ENCODE data around the gene EFNA5. TPM values are rescaled to one million over a fixed set of nuclear protein-coding genes. Genes with fewer than 3 reads are reported as not detected.
A peak's percentile ranks its signal among the peaks of the same experiment; 100 is the strongest.

Gene EFNA5
- total RNA-seq, 1 donor from 2014 or later, result 2.2 TPM

- Histone ChIP-seq H3K36me3 (no peaks in the 10 kb centered on the region), H3K27ac (no peak overlapping the region), H3K4me1 (no peaks in the 10 kb centered on the region), H3K27me3 (no peaks in the 10 kb centered on the region), H3K4me3 (no peak overlapping the region), H3K9me3 (no peaks in the 10 kb centered on the region)
- no peak for TF ChIP-seq CTCF (IDR thresholded peaks at IDR 0.05)
- no peak for DNase-seq (ENCODE audit: low spot score in 2 of 2)
- intact Hi-C loops (cut with DNase I), result no loop called here
These were observed 138.4 kb downstream of the EFNA5 start for GRCh38 chr5:107532169-107532878.

GRCh38 chr5:107531308-107531707, 139.4 kb downstream of the EFNA5 start:
- H3K9me3 ChIP-seq, result no peaks in the 10 kb centered on the region
- no peak for DNase-seq (ENCODE audit: low spot score in 2 of 2)
- intact Hi-C loops (cut with DNase I), result no loop called here

GRCh38 chr5:107529618-107530017, 141.1 kb downstream of the EFNA5 start:
- Histone ChIP-seq H3K36me3 (no peaks in the 10 kb centered on the region), H3K27me3 (no peaks in the 10 kb centered on the region), H3K4me3 (no peak overlapping the region), H3K4me1 (no peaks in the 10 kb centered on the region), H3K9me3 (no peaks in the 10 kb centered on the region), H3K27ac (no peak overlapping the region)
- DNase-seq (ENCODE audit: low spot score in 2 of 2), result no peak
- intact Hi-C loops (cut with DNase I), result no loop called here
- TF ChIP-seq CTCF (IDR thresholded peaks at IDR 0.05), result no peak

More at GRCh38 chr5:107531308-107531707, 139.4 kb downstream of the EFNA5 start:
- Histone ChIP-seq H3K27me3 (no peaks in the 10 kb centered on the region), H3K36me3 (no peaks in the 10 kb centered on the region), H3K4me1 (no peaks in the 10 kb centered on the region), H3K4me3 (no peak overlapping the region), H3K27ac (no peak overlapping the region)
- TF ChIP-seq CTCF (IDR thresholded peaks at IDR 0.05), result no peak

GRCh38 chr5:107526270-107526937, 144.3 kb downstream of the EFNA5 start:
- TF ChIP-seq CTCF (IDR thresholded peaks at IDR 0.05), result no peak

GRCh38 chr5:107524111-107524510, 146.6 kb downstream of the EFNA5 start:
- no peak for TF ChIP-seq CTCF (IDR thresholded peaks at IDR 0.05)
- H3K27me3 ChIP-seq, result no peaks in the 10 kb centered on the region
- no peaks in the 10 kb centered on the region for H3K36me3 ChIP-seq
- intact Hi-C loops (cut with DNase I), result no loop called here
- no peak for DNase-seq (ENCODE audit: low spot score in 2 of 2)
- H3K9me3 ChIP-seq, result no peaks in the 10 kb centered on the region
- H3K4me3 ChIP-seq, result no peak overlapping the region
- H3K4me1 ChIP-seq, result peaks cover 0 to 3% of the 10 kb centered on the region in 2 donors
- H3K27ac ChIP-seq, result no peak overlapping the region

More at GRCh38 chr5:107526270-107526937, 144.3 kb downstream of the EFNA5 start:
- H3K27ac ChIP-seq, result peak overlapping the region; percentile 28 to 60
- H3K4me1 ChIP-seq, result peaks cover 0 to 3% of the 10 kb centered on the region in 2 donors
- no peak overlapping the region for H3K4me3 ChIP-seq
- DNase-seq (ENCODE audit: low spot score in 2 of 2), result no peak
- no peaks in the 10 kb centered on the region for H3K27me3 ChIP-seq
- no peaks in the 10 kb centered on the region for H3K36me3 ChIP-seq
- no peaks in the 10 kb centered on the region for H3K9me3 ChIP-seq
- intact Hi-C loops (cut with DNase I), result no loop called here
